ENCODE measurements around the gene B3GALT5.
"Not testable (repeated sequence)": the region's sequence is repeated elsewhere in the genome, so short reads cannot be mapped to it uniquely, and the experiment has no call there.

B3GALT5 gene

GRCh38 chr21:39666681-39667315, 54.1 kb downstream of the B3GALT5 start:
- no peak for DNase-seq (ENCODE audit: low read depth, low spot score)

DNA sequence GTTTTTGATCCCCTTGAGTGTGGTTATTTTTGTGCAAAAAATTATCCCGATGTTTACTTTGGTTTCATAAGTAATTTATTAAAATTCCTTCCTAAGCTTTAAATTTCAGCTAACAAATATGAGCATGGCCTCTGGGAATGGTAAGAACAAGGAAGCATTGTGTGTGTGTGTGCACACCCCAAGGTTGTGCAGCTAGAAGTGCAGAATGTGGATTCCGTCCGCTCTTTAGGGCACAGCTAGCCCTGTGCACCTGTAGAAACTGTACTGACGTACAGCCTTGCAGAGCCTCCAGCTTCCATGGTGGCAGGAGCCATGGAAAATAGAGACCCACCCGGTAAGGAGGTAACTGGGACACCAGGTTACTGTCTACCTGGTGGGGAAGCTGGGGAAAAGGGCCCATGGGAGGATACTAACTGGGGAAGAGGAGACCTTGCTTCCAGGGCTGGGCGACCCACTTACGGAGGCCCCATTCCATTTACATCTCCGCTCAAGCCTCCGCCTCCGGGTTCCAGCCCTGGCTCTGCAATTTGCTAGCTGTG, 54.7 kb downstream of the B3GALT5 start:
- DNase-seq (ENCODE audit: low read depth, low spot score): no peak

DNA sequence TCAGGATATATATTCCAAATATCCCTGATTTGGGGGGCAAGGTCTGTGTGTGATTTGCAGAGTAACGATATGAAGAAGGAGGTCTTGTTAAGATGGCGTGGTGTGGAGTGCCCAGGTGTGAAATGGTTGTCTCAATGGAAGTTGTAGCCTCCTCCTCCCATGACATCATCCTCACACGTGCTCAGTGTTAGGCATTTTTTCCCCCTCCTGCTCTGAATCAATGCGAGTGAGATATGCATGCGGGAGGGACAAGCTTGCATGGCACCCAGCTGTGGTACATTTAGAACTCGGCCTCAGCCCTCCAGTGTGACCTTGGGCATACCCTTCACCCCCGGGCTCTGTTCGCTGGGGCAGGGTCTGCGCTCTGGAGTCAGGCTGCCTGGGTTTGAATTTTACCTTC, 55.6 kb downstream of the B3GALT5 start:
- no peak for DNase-seq (ENCODE audit: low read depth, low spot score)

DNA sequence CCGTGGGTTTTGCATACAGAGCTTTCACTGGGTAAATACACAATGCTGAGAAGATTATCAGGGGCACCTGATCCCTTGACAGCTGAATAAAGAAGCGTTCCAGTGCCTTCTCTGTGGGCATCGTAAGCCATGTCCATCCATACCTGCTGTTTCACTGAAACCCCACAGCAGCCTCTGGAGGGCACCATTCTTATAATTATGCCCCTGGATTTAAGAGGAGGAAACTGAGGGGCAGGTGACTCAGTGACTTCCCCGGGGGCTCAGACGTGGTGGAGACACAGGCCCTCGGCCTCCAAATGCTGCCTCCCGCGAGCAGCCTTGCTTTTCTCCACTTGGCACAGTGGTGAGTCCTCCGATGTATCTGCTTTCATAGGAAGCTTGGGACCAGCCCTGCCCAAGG, 56.7 kb downstream of the B3GALT5 start:
- no peak for DNase-seq (ENCODE audit: low read depth, low spot score)

DNA sequence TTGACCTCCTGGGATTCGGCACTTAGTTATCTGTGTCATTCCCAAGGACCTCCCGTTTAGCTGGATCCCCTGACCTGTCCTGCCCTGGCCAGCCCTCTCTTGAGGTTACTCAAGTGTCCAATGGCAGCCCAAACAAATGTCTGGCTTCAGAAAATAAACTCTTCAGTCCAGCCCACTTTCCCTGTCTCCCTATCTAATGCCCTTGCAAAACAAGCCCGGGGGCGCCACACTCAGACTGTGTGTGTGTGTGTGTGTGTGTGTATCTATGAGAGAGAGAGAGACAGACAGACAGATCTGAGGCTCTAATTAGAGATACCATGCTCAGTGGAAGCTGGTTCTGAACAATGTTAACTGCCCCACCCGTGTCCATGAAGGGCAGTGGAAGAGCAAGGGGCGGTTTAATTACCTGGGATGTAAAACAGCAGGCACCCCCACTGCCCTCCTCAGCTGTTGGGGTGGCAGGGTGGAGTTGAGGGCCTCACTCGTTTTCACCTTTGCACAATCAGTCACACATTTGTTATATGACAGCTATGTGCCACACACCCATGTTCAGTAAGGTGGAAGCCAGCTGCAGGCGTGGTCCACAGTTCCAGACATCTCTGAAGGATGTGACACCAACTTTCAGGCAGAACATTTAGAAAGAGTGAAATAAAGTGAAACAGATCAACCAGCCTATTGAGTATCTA, 57.4 kb downstream of the B3GALT5 start:
- peak; percentile 41 for DNase-seq (ENCODE audit: low read depth, low spot score)

GRCh38 chr21:39670701-39671100, 58.0 kb downstream of the B3GALT5 start:
- DNase-seq (ENCODE audit: low read depth, low spot score): no peak

GRCh38 chr21:39671986-39672385, 59.2 kb downstream of the B3GALT5 start:
- no peak for DNase-seq (ENCODE audit: low read depth, low spot score)

DNA sequence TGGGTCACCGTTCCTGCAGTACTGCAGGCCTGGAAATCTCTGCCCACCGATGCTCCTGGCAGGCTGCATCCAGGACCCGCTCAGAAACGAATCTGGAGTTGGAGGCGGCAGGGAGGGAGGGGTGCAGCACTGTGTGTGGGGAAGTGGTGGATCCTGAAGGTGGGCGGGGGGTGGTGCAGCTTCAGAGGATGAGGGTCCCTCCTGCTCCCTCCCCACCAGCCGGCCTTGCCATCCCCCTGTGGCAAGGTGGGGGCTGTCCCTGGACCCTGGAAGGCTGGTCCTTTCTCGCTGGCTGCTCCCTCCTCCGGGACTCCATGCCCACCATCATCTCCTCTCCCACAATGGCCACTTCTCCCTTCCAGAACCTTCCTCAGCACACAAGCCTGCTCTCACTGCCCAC, 60.4 kb downstream of the B3GALT5 start:
- DNase-seq (ENCODE audit: low read depth, low spot score): no peak

DNA sequence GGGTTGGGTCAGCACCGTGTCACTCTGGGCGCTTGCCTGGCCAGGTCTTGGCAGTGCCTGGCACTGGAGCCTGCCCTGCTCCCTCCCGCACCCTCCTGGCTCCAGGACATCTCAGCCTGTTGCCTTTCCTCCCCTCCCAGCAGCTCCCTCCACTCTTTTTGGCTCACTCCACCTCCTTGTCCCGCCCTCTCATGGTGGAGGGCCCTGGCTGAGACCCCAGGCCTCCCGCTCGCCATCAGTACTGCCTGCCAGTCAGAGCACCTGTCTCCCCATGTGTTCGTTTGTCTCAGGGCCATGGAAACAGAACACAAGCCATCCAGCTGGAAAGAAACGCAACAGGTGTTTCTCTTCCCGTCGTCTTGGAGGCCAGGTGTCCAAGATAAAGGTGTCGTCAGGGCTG, 61.0 kb downstream of the B3GALT5 start:
- DNase-seq (ENCODE audit: low read depth, low spot score): no peak

- DNase-seq (ENCODE audit: low read depth, low spot score): no peak
These were observed 62.1 kb downstream of the B3GALT5 start for GRCh38 chr21:39674801-39675200.

- no peak for DNase-seq (ENCODE audit: low read depth, low spot score)
These were observed 62.9 kb downstream of the B3GALT5 start for GRCh38 chr21:39675590-39675989.

DNA sequence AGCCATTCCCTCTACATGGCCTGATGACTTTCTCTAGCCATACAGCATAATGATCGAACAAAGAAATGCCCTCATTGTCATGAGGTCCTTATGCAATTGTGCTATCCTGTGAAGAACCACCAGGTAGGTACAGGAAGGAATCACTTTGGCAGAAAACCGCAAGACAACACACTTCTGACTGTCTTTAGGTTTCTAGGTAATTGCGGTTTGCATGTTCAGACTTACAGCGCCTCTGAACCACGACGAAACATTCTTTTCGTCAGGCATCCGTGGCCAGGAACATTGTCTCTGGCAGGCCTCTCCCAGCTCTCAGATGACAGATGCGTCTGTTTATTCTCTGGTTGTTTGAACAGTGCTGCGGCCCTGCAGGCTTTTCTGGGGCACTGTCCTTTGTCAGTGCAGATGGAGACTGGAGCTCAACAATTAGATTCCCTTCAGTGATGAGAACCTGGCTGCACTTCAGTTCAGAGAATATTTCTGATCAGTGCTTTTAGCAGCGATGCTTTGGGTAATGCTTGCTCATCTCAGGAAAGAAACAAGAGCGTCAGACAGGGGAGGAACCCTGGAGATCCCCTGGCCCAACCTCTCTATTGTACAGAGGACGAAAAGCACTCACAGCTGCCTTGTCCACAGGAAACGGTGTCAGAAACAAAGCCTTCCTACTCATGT, 63.4 kb downstream of the B3GALT5 start:
- peak; percentile 88 for DNase-seq (ENCODE audit: low read depth, low spot score)

DNA sequence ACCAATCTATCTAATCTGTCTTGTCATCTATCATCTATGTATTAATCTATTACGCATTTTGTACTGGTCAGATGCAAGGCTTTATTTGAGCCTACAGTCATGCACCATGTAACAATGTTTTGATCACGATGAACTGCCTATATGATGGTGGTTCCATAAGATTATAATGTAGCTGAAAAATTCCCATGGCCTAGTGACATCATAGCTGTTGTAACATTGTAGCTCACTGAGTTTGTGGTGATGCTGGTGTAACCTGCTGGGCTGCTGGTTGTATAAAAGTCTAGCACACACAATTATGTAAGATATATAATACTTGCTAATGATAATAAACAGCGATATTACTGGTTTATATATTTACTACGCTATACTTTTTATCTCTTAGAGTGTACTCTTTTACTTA, 67.5 kb downstream of the B3GALT5 start:
- no peak for DNase-seq (ENCODE audit: low read depth, low spot score)

DNA sequence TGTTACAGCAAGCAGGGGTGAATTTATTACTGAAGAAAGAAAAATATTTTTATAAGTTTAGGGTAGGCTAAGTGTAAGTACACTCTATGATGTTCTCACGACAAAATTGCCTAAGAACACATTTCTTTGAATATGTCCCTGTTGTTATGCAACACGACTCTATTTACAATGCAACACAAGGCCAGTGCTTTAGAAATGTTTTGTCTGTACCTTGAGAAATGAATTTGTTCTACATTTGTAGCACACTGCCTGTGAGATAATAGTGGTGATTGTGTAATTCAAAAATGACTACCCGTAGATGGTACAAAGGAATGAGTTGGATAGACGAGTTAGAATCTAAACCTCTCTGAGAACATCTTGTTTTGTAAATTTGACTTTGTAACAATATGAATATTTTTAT, 68.5 kb downstream of the B3GALT5 start:
- no peak for DNase-seq (ENCODE audit: low read depth, low spot score)

GRCh38 chr21:39681845-39682244, 69.1 kb downstream of the B3GALT5 start:
- DNase-seq (ENCODE audit: low read depth, low spot score): no peak

DNA sequence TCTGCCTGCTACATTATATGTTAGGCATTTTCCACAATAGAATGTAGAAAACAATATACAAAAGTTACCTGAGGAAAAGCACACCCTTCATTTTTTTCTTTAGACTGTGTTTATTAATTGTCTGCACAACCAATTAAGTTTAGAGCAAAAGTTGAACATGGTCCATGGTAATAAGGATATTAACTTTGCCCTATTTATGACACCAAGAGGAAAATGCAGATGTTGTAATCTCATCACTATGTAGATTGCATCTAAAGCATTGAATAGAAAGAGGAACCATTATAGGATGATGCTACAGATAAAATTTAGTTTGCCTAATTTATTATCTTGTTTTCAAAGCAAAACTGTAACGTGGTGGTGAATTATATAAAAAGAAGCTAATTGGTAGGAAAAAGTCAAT, 72.5 kb downstream of the B3GALT5 start:
- DNase-seq (ENCODE audit: low read depth, low spot score): no peak

DNA sequence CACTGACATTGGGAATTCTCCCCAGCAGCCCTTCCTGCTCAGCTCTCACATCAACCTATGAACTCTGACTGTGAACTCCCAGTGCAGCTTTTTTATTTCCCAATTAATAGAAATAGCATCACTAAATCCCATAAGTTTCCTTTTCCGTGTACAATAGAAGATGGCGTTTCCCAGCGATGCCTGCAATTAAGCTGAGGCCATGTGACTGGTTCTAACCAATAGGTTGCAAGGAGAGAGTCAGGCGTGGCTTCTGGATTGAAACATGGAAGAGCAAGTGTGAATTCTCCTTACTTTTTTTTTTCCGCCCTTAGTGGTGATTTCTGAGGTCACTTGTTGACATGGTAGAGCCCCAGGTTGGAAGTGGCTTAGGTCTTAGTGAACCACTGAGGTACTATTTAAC, 73.3 kb downstream of the B3GALT5 start:
- DNase-seq (ENCODE audit: low read depth, low spot score): no peak

DNA sequence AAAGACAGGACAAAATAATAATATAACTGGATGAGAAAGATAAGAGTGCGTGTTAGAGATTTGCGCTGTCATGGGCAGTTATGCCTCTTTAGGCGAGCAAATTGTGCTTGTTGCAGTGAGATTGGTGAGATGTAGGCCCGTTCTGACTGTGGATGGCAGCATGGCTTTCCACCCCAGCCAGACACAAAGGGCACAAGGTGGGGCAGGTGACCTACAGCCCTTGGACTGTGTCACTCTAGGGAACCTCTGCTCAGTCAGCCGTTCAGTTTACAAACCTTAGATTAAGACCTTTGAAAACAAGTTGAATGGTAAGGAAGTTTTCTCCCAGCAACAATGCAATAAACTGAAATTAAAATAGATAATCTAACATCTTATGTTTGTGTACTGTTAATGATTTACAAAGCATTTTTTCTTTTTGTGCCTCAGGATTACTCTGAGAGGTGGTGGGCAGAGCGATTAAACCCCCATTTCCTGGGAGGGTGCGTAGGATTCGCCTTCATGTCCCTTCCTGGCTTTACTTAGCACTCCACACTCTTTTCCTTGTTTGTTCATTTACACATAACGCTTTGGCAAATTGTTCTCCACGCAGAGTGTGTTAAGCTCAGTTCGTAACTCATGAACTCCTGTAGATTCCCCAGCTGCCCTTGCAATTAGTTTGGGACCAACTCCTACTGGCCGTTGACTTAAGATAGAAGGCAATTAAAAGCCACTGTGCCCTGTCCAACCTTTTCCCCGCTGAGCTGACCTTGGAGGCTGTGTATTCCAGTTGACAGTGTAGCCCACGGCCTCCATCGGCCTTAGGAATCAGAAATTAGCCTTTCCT, 74.1 kb downstream of the B3GALT5 start:
- DNase-seq (ENCODE audit: low read depth, low spot score): no peak

GRCh38 chr21:39688010-39688409, 75.3 kb downstream of the B3GALT5 start:
- DNase-seq (ENCODE audit: low read depth, low spot score): no peak

- DNase-seq (ENCODE audit: low read depth, low spot score): not testable (repeated sequence)
These were observed 77.1 kb downstream of the B3GALT5 start for GRCh38 chr21:39689860-39690259.

DNA sequence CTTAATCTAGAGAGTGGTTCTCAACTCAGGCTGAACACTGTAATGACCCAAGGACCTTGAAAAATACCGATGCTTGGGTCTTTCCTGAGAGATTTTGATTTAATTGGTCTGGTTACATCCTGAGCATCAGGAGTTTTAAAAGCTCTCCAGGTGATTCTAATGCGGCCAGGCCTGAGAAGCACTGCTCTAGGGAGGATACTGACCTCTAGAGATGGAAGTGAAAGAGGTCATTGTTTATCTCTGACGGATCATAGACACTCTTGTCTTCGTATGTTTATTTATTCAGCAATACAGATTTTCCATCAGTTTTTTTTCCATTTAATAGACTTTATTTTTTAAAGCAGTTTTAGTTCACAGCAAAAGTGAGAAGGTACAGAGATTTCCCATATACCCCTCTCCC, 77.7 kb downstream of the B3GALT5 start:
- DNase-seq (ENCODE audit: low read depth, low spot score): no peak

DNA sequence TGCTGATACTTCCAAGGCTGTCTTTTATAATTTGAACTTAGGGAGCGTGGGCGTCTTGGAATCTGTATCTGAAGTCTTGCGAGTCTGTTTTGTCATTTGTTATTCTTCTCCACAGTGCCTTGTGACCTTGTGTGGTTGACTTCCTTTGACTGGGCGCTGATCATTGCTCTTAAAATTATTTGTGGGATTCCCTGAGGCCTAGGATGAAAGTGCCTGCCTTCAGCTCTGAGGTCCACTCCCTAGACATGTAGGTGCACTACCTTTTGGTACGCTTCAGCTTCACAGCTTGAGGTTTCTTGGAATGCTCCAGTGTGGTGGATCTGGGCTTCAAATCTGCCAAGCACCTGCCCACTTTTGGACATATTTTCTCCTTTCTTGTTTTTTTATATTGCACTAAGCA, 82.0 kb downstream of the B3GALT5 start:
- no peak for DNase-seq (ENCODE audit: low read depth, low spot score)
